SK-N-SH treated with all-trans-retinoic acid at 6 μM for 48 hours (cell line): ENCODE results near the gene CDK10.

ENCODE experiments used
- ARNTL ChIP-seq: fragments of 450-650 bp; formaldehyde crosslinking; IDR thresholded peaks from 2 replicates; pipeline ENCODE4 v1.5.0; 2020; ENCODE audit warnings: low read depth, mild to moderate bottlenecking, moderate library complexity, borderline replicate concordance
- ESRRG ChIP-seq: fragments of 250-450 bp; sonication (Bioruptor Pico); IDR thresholded peaks from 2 replicates; pipeline ENCODE4 v1.6.1; 2021; ENCODE audit warnings: mild to moderate bottlenecking
- GLIS3 ChIP-seq: fragments of 250-450 bp; sonication (Bioruptor Pico); IDR thresholded peaks from 2 replicates; pipeline ENCODE4 v1.5.0; 2020; ENCODE audit warnings: mild to moderate bottlenecking, moderate library complexity
- ZC3H10 ChIP-seq: fragments of 250-450 bp; sonication (Bioruptor Pico); IDR thresholded peaks from 2 replicates; pipeline ENCODE4 v1.5.1; 2021; ENCODE audit warnings: mild to moderate bottlenecking, moderate library complexity
- ZFP3 ChIP-seq: fragments of 250-450 bp; sonication (Bioruptor Pico); IDR thresholded peaks from 2 replicates; pipeline ENCODE4 v1.5.0; 2020; ENCODE audit warnings: mild to moderate bottlenecking, moderate library complexity
- TF ChIP-seq, protein P1 (sequence below): fragments of 250-450 bp; sonication (Bioruptor Pico); IDR thresholded peaks from 2 replicates; pipeline ENCODE4 v1.8.0; 2020; ENCODE audit warnings: mild to moderate bottlenecking, moderate library complexity, borderline replicate concordance

DNA sequence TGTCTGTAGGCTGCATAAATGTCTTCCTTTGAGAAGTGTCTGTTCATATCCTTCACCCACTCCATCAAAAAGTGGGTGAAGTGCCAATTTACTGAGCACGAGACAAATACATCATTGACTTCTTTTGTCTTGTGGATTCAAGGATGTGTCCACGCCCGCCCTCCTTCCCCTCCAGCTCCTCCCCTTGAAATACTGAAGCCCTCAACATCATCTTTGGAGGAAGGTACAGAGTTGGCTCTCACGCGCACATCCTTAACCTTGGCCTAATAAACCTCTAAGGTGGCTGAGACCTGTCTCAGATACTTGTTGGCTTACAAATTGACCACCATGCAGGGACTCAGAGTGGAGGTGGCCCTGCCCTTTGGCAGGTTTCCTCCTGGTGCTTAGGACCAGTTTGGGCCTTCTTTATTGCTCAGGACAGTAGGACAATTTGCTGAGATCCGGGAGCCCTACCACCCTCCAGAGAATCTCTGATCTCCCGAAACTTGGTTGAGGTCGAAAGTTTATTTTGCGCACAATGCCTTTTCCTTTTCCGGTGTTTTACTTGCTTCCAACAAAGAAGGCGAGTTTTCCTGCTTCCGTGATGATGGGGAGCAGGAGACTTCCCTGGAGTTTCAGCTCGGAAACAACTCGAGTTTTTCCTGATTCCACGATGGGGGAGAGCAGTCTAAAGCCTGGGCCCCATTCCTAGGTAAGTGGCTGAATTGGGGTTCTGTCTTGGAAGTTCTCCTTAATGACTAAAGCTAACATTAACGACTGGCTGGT, 14.1 kb upstream of the CDK10 start:
- TF ChIP-seq ZC3H10 (CRISPR knock-in tag): no peak
- TF ChIP-seq ESRRG (CRISPR knock-in tag): no peak
- TF ChIP-seq, protein P1, sequence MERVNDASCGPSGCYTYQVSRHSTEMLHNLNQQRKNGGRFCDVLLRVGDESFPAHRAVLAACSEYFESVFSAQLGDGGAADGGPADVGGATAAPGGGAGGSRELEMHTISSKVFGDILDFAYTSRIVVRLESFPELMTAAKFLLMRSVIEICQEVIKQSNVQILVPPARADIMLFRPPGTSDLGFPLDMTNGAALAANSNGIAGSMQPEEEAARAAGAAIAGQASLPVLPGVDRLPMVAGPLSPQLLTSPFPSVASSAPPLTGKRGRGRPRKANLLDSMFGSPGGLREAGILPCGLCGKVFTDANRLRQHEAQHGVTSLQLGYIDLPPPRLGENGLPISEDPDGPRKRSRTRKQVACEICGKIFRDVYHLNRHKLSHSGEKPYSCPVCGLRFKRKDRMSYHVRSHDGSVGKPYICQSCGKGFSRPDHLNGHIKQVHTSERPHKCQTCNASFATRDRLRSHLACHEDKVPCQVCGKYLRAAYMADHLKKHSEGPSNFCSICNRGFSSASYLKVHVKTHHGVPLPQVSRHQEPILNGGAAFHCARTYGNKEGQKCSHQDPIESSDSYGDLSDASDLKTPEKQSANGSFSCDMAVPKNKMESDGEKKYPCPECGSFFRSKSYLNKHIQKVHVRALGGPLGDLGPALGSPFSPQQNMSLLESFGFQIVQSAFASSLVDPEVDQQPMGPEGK: no peak
- TF ChIP-seq ARNTL (CRISPR knock-in tag): no peak
- TF ChIP-seq ZFP3 (CRISPR knock-in tag): no peak
- no peak for TF ChIP-seq GLIS3 (CRISPR knock-in tag)
